GM12891 (cell line): Measurements from ENCODE around the gene TIE1.

ENCODE experiments used
- DNase-seq: peaks from one replicate; pipeline ENCODE4 v3.0.0; 2011; ENCODE audit warnings: low spot score; ENCODE audit not compliant: insufficient read length
- FAIRE-seq: peaks from 2 replicates; lab custom pipeline; 2011; peaks lifted over from hg19 to GRCh38; lab: Jason Lieb, UNC
- PAX5 ChIP-seq: IDR thresholded peaks from 2 replicates; pipeline ENCODE4 v1.6.1; 2011; ENCODE audit warnings: low read length, moderate library complexity, mild to moderate bottlenecking; ENCODE audit not compliant: insufficient read depth, severe bottlenecking
- POLR2A ChIP-seq: IDR thresholded peaks from 2 replicates; pipeline ENCODE4 v1.6.1; 2011; ENCODE audit warnings: low read depth, low read length, control low read depth
- POLR2AphosphoS5 ChIP-seq: IDR thresholded peaks from 2 replicates; pipeline ENCODE4 v1.6.1; 2011; ENCODE audit warnings: low read depth, low read length, control low read depth
- POU2F2 ChIP-seq: IDR thresholded peaks from 2 replicates; pipeline ENCODE4 v1.6.1; 2011; ENCODE audit warnings: low read depth, mild to moderate bottlenecking, control low read depth, low read length, moderate library complexity
- SPI1 ChIP-seq: IDR thresholded peaks from 2 replicates; pipeline ENCODE4 v1.6.1; 2011; ENCODE audit warnings: low read depth, low read length, control low read depth
- TAF1 ChIP-seq: IDR thresholded peaks from 2 replicates; pipeline ENCODE4 v1.6.1; 2011; ENCODE audit warnings: low read depth, low read length, control low read depth

Gene TIE1

GRCh38 chr1:43274804-43275180, 26.0 kb upstream of the TIE1 start:
- TF ChIP-seq TAF1: no peak
- no peak for TF ChIP-seq SPI1
- FAIRE-seq (no peak), DNase-seq (no peak)

- TF ChIP-seq SPI1 (no peak), PAX5 (no peak), TAF1 (no peak), POLR2A (no peak), POU2F2 (no peak), POLR2AphosphoS5 (no peak)
- no peak for DNase-seq
Observed at GRCh38 chr1:43275826-43276620, 24.8 kb upstream of the TIE1 start.

GRCh38 chr1:43276673-43277072, 24.1 kb upstream of the TIE1 start:
- DNase-seq (no peak), FAIRE-seq (no peak)
- TF ChIP-seq POLR2A (no peak), TAF1 (no peak)

More at GRCh38 chr1:43275826-43276620, 24.8 kb upstream of the TIE1 start:
- FAIRE-seq: no peak

GRCh38 chr1:43277116-43277876, 23.5 kb upstream of the TIE1 start:
- no peak for FAIRE-seq
- TF ChIP-seq SPI1: no peak
- TF ChIP-seq POLR2AphosphoS5: no peak
- TF ChIP-seq PAX5: no peak
- no peak for TF ChIP-seq POLR2A
- TF ChIP-seq POU2F2: no peak
- no peak for TF ChIP-seq TAF1
- DNase-seq: no peak

- DNase-seq (no peak), FAIRE-seq (no peak)
- TF ChIP-seq POLR2AphosphoS5 (no peak), POLR2A (no peak), TAF1 (no peak), POU2F2 (no peak), PAX5 (no peak), SPI1 (no peak)
Observed at GRCh38 chr1:43279161-43279560, 21.6 kb upstream of the TIE1 start.

- TF ChIP-seq TAF1 (no peak), POU2F2 (no peak), POLR2AphosphoS5 (no peak), POLR2A (no peak), PAX5 (no peak), SPI1 (no peak)
- FAIRE-seq (no peak), DNase-seq (no peak)
Observed at GRCh38 chr1:43279666-43280065, 21.1 kb upstream of the TIE1 start.

- FAIRE-seq: no peak
- no peak for TF ChIP-seq POU2F2
- TF ChIP-seq SPI1: no peak
- TF ChIP-seq POLR2AphosphoS5: no peak
- TF ChIP-seq TAF1: no peak
- TF ChIP-seq PAX5: no peak
- TF ChIP-seq POLR2A: no peak
Observed at GRCh38 chr1:43280692-43281091, 20.1 kb upstream of the TIE1 start.

GRCh38 chr1:43282220-43283195, 18.3 kb upstream of the TIE1 start:
- DNase-seq: no peak
- TF ChIP-seq TAF1: no peak
- TF ChIP-seq SPI1: no peak
- TF ChIP-seq POU2F2: no peak
- TF ChIP-seq POLR2A: no peak
- TF ChIP-seq POLR2AphosphoS5: no peak
- TF ChIP-seq PAX5: no peak
- FAIRE-seq: no peak

More at GRCh38 chr1:43280692-43281091, 20.1 kb upstream of the TIE1 start:
- DNase-seq: no peak

GRCh38 chr1:43284065-43284464, 16.7 kb upstream of the TIE1 start:
- DNase-seq (no peak), FAIRE-seq (no peak)
- TF ChIP-seq PAX5 (no peak), TAF1 (no peak), SPI1 (no peak), POU2F2 (no peak), POLR2AphosphoS5 (no peak), POLR2A (no peak)
